Activated naive CD8-positive, alpha-beta T cell treated with anti-CD3 and anti-CD28 coated beads, Interleukin-2, amount 10 ng/mL, durations not matched to agents 7 days and 5 days (primary cell): ENCODE measurements around the gene PARD3. TPM values are rescaled to one million over a fixed set of nuclear protein-coding genes. Genes with fewer than 3 reads are reported as not detected.
"Not testable (repeated sequence)": the region's sequence is repeated elsewhere in the genome, so short reads cannot be mapped to it uniquely, and the experiment has no call there.

ENCODE experiments used
- ATAC-seq: fragments of 150-1000 bp; cut with Tn5 transposase; one replicate; pipeline ENCODE4 v1.10.0; 2021; ENCODE audit warnings: low read depth, moderate library complexity
- POLR2A ChIA-PET: fragments of 350-600 bp; sonication (Branson Sonifier 250); formaldehyde crosslinking; loops from one replicate; lab custom pipeline; 2021; ENCODE audit warnings: antibody characterized with exemption; lab: Charles Lee
- DNase-seq: peaks from one replicate; pipeline ENCODE4 v3.0.0; 2021
- H3K27ac Mint-ChIP-seq: one replicate; pipeline ENCODE4 v1.8.0; 2022; ENCODE audit warnings: mild to moderate bottlenecking, mixed read lengths
- H3K27me3 Mint-ChIP-seq: one replicate; pipeline ENCODE4 v1.8.0; 2022; ENCODE audit warnings: mild to moderate bottlenecking, moderate library complexity, mixed read lengths
- H3K36me3 Mint-ChIP-seq: one replicate; pipeline ENCODE4 v1.8.0; 2021; ENCODE audit warnings: mild to moderate bottlenecking, mixed read lengths
- H3K4me1 Mint-ChIP-seq: one replicate; pipeline ENCODE4 v1.8.0; 2021; ENCODE audit warnings: mixed read lengths
- H3K4me3 Mint-ChIP-seq: one replicate; pipeline ENCODE4 v1.8.0; 2022; ENCODE audit warnings: mild to moderate bottlenecking, moderate library complexity, mixed read lengths
- H3K9me3 Mint-ChIP-seq: one replicate; pipeline ENCODE4 v1.8.0; 2021; ENCODE audit warnings: mixed read lengths
- total RNA-seq, 2 experiments: library from RNA; stranded (reverse); gene quantifications; one replicate each; pipeline ENCODE4 v1.2.3, GENCODE V29; 2021

PARD3 gene
- total RNA-seq, 2 experiments from 2014 or later = 0.48 to 0.55 TPM

DNA sequence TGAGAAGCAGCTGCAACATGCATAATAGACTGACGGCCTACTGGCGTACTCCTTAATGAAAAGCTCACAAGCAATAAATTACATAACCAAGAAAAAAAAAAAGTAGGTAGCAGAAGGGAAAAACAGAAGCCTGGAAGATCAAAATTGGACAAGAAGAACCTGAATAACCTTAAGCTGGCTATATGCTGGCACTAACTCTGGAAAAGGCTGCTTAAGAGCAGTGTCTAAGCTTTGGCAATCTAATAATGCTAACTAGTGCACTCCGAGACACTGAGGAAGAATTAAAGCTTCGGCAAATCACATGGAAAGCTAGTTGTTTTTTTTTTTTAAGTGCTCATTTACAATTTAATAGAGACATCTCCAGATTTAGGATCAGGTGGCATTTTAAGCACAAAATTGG is 441.9 kb downstream of the PARD3 start:
- H3K27me3 Mint-ChIP-seq = peaks cover 8% of the 10 kb centered on the region
- no peak for DNase-seq
- no peak overlapping the region for H3K27ac Mint-ChIP-seq
- H3K9me3 Mint-ChIP-seq = no peaks in the 10 kb centered on the region
- peaks cover 9% of the 10 kb centered on the region for H3K4me1 Mint-ChIP-seq
- H3K36me3 Mint-ChIP-seq = no peaks in the 10 kb centered on the region
- no peak overlapping the region for H3K4me3 Mint-ChIP-seq
- no peak for ATAC-seq
- POLR2A ChIA-PET = no interaction called here

DNA sequence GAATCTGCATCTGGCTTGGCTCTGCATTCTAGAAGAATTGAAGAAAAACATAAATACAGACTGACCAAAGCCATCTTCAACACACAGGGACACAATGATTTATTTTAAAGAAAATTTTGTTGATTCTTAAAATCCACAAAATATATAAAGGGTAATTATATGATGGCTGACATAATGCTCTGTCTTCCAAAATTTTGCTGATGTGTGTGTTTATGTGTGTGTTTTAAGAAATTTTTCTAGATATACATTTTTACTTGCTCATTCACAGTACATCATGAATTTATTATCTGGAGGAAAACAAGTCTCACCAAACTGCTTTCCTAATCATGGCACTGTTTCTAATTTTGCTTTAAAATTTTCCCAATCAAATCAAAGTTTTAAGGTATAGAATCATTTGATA is 442.6 kb downstream of the PARD3 start:
- Mint-ChIP-seq H3K36me3 (no peaks in the 10 kb centered on the region), H3K9me3 (no peaks in the 10 kb centered on the region), H3K27ac (no peak overlapping the region), H3K4me3 (no peak overlapping the region), H3K27me3 (peaks cover 5% of the 10 kb centered on the region), H3K4me1 (peaks cover 9% of the 10 kb centered on the region)
- ATAC-seq (no peak), DNase-seq (no peak)
- POLR2A ChIA-PET = no interaction called here

- Mint-ChIP-seq H3K36me3 (no peaks in the 10 kb centered on the region), H3K9me3 (no peaks in the 10 kb centered on the region), H3K27ac (no peak overlapping the region), H3K4me3 (no peak overlapping the region), H3K4me1 (peaks cover 9% of the 10 kb centered on the region), H3K27me3 (peaks cover 5% of the 10 kb centered on the region)
- DNase-seq = no peak
- POLR2A ChIA-PET = no interaction called here
- no peak for ATAC-seq
These were observed 445.0 kb downstream of the PARD3 start for GRCh38 chr10:34370126-34370525.

- Mint-ChIP-seq H3K4me3 (no peak overlapping the region), H3K9me3 (no peaks in the 10 kb centered on the region), H3K27me3 (peaks cover 5% of the 10 kb centered on the region), H3K36me3 (no peaks in the 10 kb centered on the region), H3K4me1 (peaks cover 2% of the 10 kb centered on the region), H3K27ac (no peak overlapping the region)
- DNase-seq (no peak), ATAC-seq (no peak)
- POLR2A ChIA-PET = no interaction called here
These were observed 446.0 kb downstream of the PARD3 start for GRCh38 chr10:34369120-34369519.

- POLR2A ChIA-PET = no interaction called here
- no peaks in the 10 kb centered on the region for H3K36me3 Mint-ChIP-seq
- no peak overlapping the region for H3K4me3 Mint-ChIP-seq
- H3K27me3 Mint-ChIP-seq = no peaks in the 10 kb centered on the region
- ATAC-seq (no peak), DNase-seq (no peak)
- H3K27ac Mint-ChIP-seq = no peak overlapping the region
- H3K4me1 Mint-ChIP-seq = no peaks in the 10 kb centered on the region
- no peaks in the 10 kb centered on the region for H3K9me3 Mint-ChIP-seq
These were observed 450.7 kb downstream of the PARD3 start for GRCh38 chr10:34364253-34365037.

GRCh38 chr10:34360984-34361383 is 454.1 kb downstream of the PARD3 start:
- ATAC-seq = no peak
- POLR2A ChIA-PET = no interaction called here
- DNase-seq = no peak
- no peak overlapping the region for H3K27ac Mint-ChIP-seq
- H3K36me3 Mint-ChIP-seq = no peaks in the 10 kb centered on the region
- H3K9me3 Mint-ChIP-seq = no peaks in the 10 kb centered on the region
- no peaks in the 10 kb centered on the region for H3K4me1 Mint-ChIP-seq
- H3K27me3 Mint-ChIP-seq = no peaks in the 10 kb centered on the region
- H3K4me3 Mint-ChIP-seq = no peak overlapping the region

DNA sequence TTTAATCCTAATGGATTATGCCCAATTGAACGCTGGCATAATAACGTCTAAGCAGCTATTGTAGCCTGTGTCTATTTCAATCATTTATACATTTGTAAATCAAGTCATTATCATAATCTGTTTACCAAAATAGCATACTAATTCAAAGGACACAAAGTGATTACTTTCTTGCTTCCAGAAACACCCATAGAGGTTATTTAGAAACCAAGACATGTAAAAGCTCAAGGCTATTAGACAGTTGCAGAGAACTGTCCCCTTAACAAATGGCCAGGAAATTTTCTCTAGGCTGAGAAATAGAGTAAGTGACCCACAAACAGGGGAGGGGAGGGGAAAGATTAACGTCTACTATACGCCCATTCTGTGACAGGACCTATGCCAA is 455.7 kb downstream of the PARD3 start:
- ATAC-seq (no peak), DNase-seq (no peak)
- POLR2A ChIA-PET = no interaction called here
- Mint-ChIP-seq H3K9me3 (no peaks in the 10 kb centered on the region), H3K4me3 (no peak overlapping the region), H3K36me3 (no peaks in the 10 kb centered on the region), H3K27me3 (no peaks in the 10 kb centered on the region), H3K27ac (no peak overlapping the region), H3K4me1 (no peaks in the 10 kb centered on the region)

DNA sequence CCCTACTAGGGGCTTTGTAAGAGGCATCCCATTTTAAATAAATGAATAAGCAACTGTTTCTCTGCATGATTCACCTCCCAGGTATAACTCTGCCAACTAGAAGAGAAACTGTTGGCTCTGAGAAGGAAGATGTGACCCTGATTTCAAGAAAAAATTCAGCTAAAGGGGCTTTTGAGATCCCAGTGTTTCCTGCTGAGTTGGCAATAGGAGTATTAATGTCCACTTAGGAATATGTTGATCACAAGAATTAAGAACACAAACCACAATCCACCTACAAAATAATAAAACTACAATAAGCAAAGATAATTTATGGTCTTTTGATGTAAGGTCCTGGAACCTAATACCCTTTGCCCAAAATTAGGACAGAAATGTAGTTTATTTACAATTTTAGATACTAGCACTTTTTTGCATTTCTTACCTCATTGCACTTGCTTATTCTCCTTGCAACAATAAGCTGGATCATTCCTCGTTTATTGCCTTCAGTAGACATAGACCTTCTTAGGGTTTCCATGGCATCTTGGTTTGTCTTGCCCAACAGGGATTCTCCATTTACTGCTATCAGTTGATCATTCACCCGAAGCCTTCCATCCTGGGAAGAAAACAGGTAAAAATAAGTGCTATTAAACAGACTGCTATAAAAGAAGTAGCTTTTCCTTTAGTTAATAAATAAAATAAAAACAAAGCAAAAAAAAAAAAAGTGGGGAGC is 456.2 kb downstream of the PARD3 start:
- DNase-seq (no peak), ATAC-seq (no peak)
- Mint-ChIP-seq H3K27ac (no peak overlapping the region), H3K9me3 (no peaks in the 10 kb centered on the region), H3K4me3 (no peak overlapping the region), H3K4me1 (no peaks in the 10 kb centered on the region), H3K27me3 (no peaks in the 10 kb centered on the region), H3K36me3 (no peaks in the 10 kb centered on the region)
- POLR2A ChIA-PET = no interaction called here

DNA sequence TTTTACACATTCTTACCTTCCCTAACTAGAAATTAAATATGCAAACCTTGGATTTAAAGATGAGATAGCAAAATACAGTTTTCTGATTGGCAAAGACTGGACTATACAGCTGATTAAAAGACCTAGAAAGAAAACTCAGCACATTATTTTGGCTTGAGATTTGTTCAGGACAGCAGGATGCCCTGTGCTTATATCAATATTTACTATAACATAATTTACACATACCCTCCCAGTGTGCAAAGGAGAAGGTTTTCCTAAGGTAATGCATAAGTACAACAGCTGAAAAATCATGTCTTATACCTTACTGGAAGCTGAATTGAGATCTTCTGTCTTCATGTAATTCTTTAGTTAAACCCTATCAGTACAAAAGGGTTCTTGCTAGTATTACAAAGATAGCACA is 458.6 kb downstream of the PARD3 start:
- no peaks in the 10 kb centered on the region for H3K36me3 Mint-ChIP-seq
- H3K27ac Mint-ChIP-seq = no peak overlapping the region
- no peaks in the 10 kb centered on the region for H3K9me3 Mint-ChIP-seq
- ATAC-seq = no peak
- H3K4me3 Mint-ChIP-seq = no peak overlapping the region
- POLR2A ChIA-PET = no interaction called here
- no peaks in the 10 kb centered on the region for H3K4me1 Mint-ChIP-seq
- DNase-seq = no peak
- no peaks in the 10 kb centered on the region for H3K27me3 Mint-ChIP-seq

DNA sequence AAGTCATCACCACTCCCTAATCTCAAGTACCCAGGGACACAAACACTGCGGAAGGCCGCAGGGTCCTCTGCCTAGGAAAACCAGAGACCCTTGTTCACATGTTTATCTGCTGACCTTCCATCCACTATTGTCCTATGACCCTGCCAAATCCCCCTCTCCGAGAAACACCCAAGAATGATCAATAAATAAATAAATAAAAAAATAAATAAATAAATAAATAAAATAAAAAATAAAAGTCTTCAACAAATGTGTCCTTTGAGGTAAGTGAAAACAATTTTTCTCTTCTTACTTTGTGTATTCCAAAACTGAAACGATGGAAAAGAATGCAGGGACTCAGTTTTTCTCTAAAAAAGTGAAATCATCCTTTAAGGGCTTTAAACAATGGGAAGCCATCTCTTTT is 461.6 kb downstream of the PARD3 start:
- H3K27me3 Mint-ChIP-seq, POLR2A ChIA-PET: not testable (repeated sequence)

GRCh38 chr10:34352599-34353204 is 462.4 kb downstream of the PARD3 start:
- ATAC-seq, H3K27ac Mint-ChIP-seq, H3K27me3 Mint-ChIP-seq, DNase-seq, H3K9me3 Mint-ChIP-seq, POLR2A ChIA-PET, H3K36me3 Mint-ChIP-seq, H3K4me1 Mint-ChIP-seq, H3K4me3 Mint-ChIP-seq: not testable (repeated sequence)

More for the DNA sequence above, 461.6 kb downstream of the PARD3 start:
- not testable (repeated sequence) for H3K36me3 Mint-ChIP-seq, H3K9me3 Mint-ChIP-seq, H3K4me1 Mint-ChIP-seq, ATAC-seq, H3K4me3 Mint-ChIP-seq, H3K27ac Mint-ChIP-seq, DNase-seq

GRCh38 chr10:34351161-34351560 is 463.9 kb downstream of the PARD3 start:
- no peak for DNase-seq
- ATAC-seq = no peak
- Mint-ChIP-seq H3K4me1 (no peaks in the 10 kb centered on the region), H3K9me3 (no peaks in the 10 kb centered on the region), H3K27me3 (no peaks in the 10 kb centered on the region), H3K36me3 (no peaks in the 10 kb centered on the region), H3K4me3 (no peak overlapping the region), H3K27ac (no peak overlapping the region)
- POLR2A ChIA-PET = no interaction called here

DNA sequence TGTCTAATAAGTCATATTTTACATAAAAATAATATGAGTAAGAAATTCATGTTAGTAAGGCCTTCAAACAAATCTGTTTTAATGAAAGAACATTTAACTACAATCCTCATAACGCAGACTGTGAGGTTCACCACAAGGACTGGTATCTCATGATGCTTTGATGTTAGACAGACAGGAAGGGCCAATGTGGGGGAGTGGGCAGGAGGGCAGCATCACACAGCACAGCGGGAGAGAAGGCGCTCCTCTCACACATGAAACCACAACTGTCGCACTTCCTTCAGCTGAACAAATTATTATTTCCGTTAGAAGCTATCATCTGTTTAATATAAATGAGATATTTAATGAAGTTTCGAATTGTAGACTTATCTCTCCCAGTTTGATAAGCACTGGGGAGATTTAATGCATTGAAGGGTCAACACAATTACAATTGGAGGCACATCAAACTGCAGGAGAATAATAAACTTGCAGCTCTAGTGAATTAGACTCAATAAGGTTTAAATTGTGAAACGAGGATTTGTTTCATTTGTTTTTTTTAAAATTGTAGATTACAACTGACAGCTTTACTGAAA is 466.1 kb downstream of the PARD3 start:
- Mint-ChIP-seq H3K27me3 (no peaks in the 10 kb centered on the region), H3K4me3 (no peak overlapping the region), H3K27ac (no peak overlapping the region), H3K9me3 (no peaks in the 10 kb centered on the region), H3K4me1 (no peaks in the 10 kb centered on the region), H3K36me3 (no peaks in the 10 kb centered on the region)
- POLR2A ChIA-PET = no interaction called here
- ATAC-seq (no peak), DNase-seq (no peak)
